ENCODE data around the gene SUGCT. TPM values are rescaled to one million over a fixed set of nuclear protein-coding genes. Genes with fewer than 3 reads are reported as not detected.

Gene SUGCT
- total RNA-seq, 2 experiments from 2014 or later = 0.81 to 1.2 TPM

GRCh38 chr7:40535678-40536077 is 400.9 kb downstream of the SUGCT start:
- H3K4me3 Mint-ChIP-seq = no peak overlapping the region
- CTCF ChIA-PET = no interaction called here
- DNase-seq = no peak
- H3K36me3 Mint-ChIP-seq (ENCODE audit: low read depth) = no peaks in the 10 kb centered on the region
- no peaks in the 10 kb centered on the region for H3K4me1 Mint-ChIP-seq (ENCODE audit: low read depth)
- H3K27ac Mint-ChIP-seq = no peak overlapping the region
- intact Hi-C loops (cut with micrococcal nuclease) = no loop called here
- no peaks in the 10 kb centered on the region for H3K9me3 Mint-ChIP-seq
- H3K27me3 Mint-ChIP-seq (ENCODE audit: low read depth) = no peaks in the 10 kb centered on the region

- CTCF ChIA-PET = no interaction called here
- no peak overlapping the region for H3K4me3 Mint-ChIP-seq
- no peaks in the 10 kb centered on the region for H3K9me3 Mint-ChIP-seq
- no peaks in the 10 kb centered on the region for H3K27me3 Mint-ChIP-seq (ENCODE audit: low read depth)
- no peaks in the 10 kb centered on the region for H3K36me3 Mint-ChIP-seq (ENCODE audit: low read depth)
- H3K4me1 Mint-ChIP-seq (ENCODE audit: low read depth) = no peaks in the 10 kb centered on the region
- no peak for DNase-seq
- H3K27ac Mint-ChIP-seq = no peak overlapping the region
- intact Hi-C loops (cut with micrococcal nuclease) = no loop called here
These were observed 401.6 kb downstream of the SUGCT start for GRCh38 chr7:40536421-40536820.

GRCh38 chr7:40538281-40538680 is 403.5 kb downstream of the SUGCT start:
- H3K9me3 Mint-ChIP-seq = no peaks in the 10 kb centered on the region
- no peaks in the 10 kb centered on the region for H3K27me3 Mint-ChIP-seq (ENCODE audit: low read depth)
- no peak for DNase-seq
- no peak overlapping the region for H3K4me3 Mint-ChIP-seq
- intact Hi-C loops (cut with micrococcal nuclease) = no loop called here
- CTCF ChIA-PET = no interaction called here
- no peaks in the 10 kb centered on the region for H3K4me1 Mint-ChIP-seq (ENCODE audit: low read depth)
- no peak overlapping the region for H3K27ac Mint-ChIP-seq
- H3K36me3 Mint-ChIP-seq (ENCODE audit: low read depth) = no peaks in the 10 kb centered on the region

- no peaks in the 10 kb centered on the region for H3K4me1 Mint-ChIP-seq (ENCODE audit: low read depth)
- no peak overlapping the region for H3K27ac Mint-ChIP-seq
- no peaks in the 10 kb centered on the region for H3K36me3 Mint-ChIP-seq (ENCODE audit: low read depth)
- DNase-seq = no peak
- CTCF ChIA-PET = no interaction called here
- no peaks in the 10 kb centered on the region for H3K27me3 Mint-ChIP-seq (ENCODE audit: low read depth)
- H3K4me3 Mint-ChIP-seq = no peak overlapping the region
- no peaks in the 10 kb centered on the region for H3K9me3 Mint-ChIP-seq
- intact Hi-C loops (cut with micrococcal nuclease) = no loop called here
These were observed 406.5 kb downstream of the SUGCT start for GRCh38 chr7:40541336-40541735.

- CTCF ChIA-PET = no interaction called here
- Mint-ChIP-seq H3K36me3 (ENCODE audit: low read depth) (no peaks in the 10 kb centered on the region), H3K27me3 (ENCODE audit: low read depth) (no peaks in the 10 kb centered on the region), H3K27ac (no peak overlapping the region), H3K9me3 (no peaks in the 10 kb centered on the region), H3K4me1 (ENCODE audit: low read depth) (no peaks in the 10 kb centered on the region), H3K4me3 (no peak overlapping the region)
- intact Hi-C loops (cut with micrococcal nuclease) = no loop called here
- DNase-seq = no peak
These were observed 408.4 kb downstream of the SUGCT start for GRCh38 chr7:40542982-40543741.

- intact Hi-C loops (cut with micrococcal nuclease) = no loop called here
- no peaks in the 10 kb centered on the region for H3K9me3 Mint-ChIP-seq
- DNase-seq = no peak
- no peak overlapping the region for H3K27ac Mint-ChIP-seq
- H3K4me3 Mint-ChIP-seq = no peak overlapping the region
- H3K36me3 Mint-ChIP-seq (ENCODE audit: low read depth) = no peaks in the 10 kb centered on the region
- H3K27me3 Mint-ChIP-seq (ENCODE audit: low read depth) = no peaks in the 10 kb centered on the region
- no peaks in the 10 kb centered on the region for H3K4me1 Mint-ChIP-seq (ENCODE audit: low read depth)
- CTCF ChIA-PET = interaction anchor here (1.0 kb wide), 1 partner anchor 314 kb away, joined by 3 read pairs; no protein-coding TSS in a partner anchor
These were observed 409.5 kb downstream of the SUGCT start for GRCh38 chr7:40544221-40544723.

- DNase-seq = no peak
- intact Hi-C loops (cut with micrococcal nuclease) = no loop called here
- H3K27me3 Mint-ChIP-seq (ENCODE audit: low read depth) = no peaks in the 10 kb centered on the region
- H3K4me3 Mint-ChIP-seq = no peak overlapping the region
- H3K9me3 Mint-ChIP-seq = no peaks in the 10 kb centered on the region
- H3K27ac Mint-ChIP-seq = no peak overlapping the region
- no peaks in the 10 kb centered on the region for H3K36me3 Mint-ChIP-seq (ENCODE audit: low read depth)
- H3K4me1 Mint-ChIP-seq (ENCODE audit: low read depth) = no peaks in the 10 kb centered on the region
- CTCF ChIA-PET = interaction anchor here (1.0 kb wide), 1 partner anchor 313 kb away, joined by 3 read pairs; no protein-coding TSS in a partner anchor
These were observed 410.1 kb downstream of the SUGCT start for GRCh38 chr7:40544871-40545303.

GRCh38 chr7:40545739-40546138 is 410.9 kb downstream of the SUGCT start:
- CTCF ChIA-PET = no interaction called here
- no peaks in the 10 kb centered on the region for H3K9me3 Mint-ChIP-seq
- no peak for DNase-seq

GRCh38 chr7:40546616-40547501 is 412.1 kb downstream of the SUGCT start:
- Mint-ChIP-seq H3K4me3 (no peak overlapping the region), H3K36me3 (ENCODE audit: low read depth) (no peaks in the 10 kb centered on the region), H3K4me1 (ENCODE audit: low read depth) (peaks cover 3% of the 10 kb centered on the region), H3K9me3 (no peaks in the 10 kb centered on the region), H3K27me3 (ENCODE audit: low read depth) (no peaks in the 10 kb centered on the region), H3K27ac (no peak overlapping the region)
- intact Hi-C loops (cut with micrococcal nuclease) = no loop called here
- no peak for DNase-seq
- CTCF ChIA-PET = interaction anchor here (1.0 kb wide), 1 partner anchor 23 kb away, joined by 4 read pairs; no protein-coding TSS in a partner anchor

More at GRCh38 chr7:40545739-40546138, 410.9 kb downstream of the SUGCT start:
- Mint-ChIP-seq H3K27ac (no peak overlapping the region), H3K36me3 (ENCODE audit: low read depth) (no peaks in the 10 kb centered on the region), H3K4me3 (no peak overlapping the region), H3K27me3 (ENCODE audit: low read depth) (no peaks in the 10 kb centered on the region), H3K4me1 (ENCODE audit: low read depth) (no peaks in the 10 kb centered on the region)
- intact Hi-C loops (cut with micrococcal nuclease) = no loop called here

- no peaks in the 10 kb centered on the region for H3K36me3 Mint-ChIP-seq (ENCODE audit: low read depth)
- H3K9me3 Mint-ChIP-seq = no peaks in the 10 kb centered on the region
These were observed 414.7 kb downstream of the SUGCT start for GRCh38 chr7:40549372-40550039.

GRCh38 chr7:40551685-40552576 is 417.1 kb downstream of the SUGCT start:
- H3K27me3 Mint-ChIP-seq (ENCODE audit: low read depth) = no peaks in the 10 kb centered on the region
- intact Hi-C loops (cut with micrococcal nuclease) = no loop called here
- CTCF ChIA-PET = no interaction called here

More at GRCh38 chr7:40549372-40550039, 414.7 kb downstream of the SUGCT start:
- intact Hi-C loops (cut with micrococcal nuclease) = no loop called here
- CTCF ChIA-PET = no interaction called here
- Mint-ChIP-seq H3K4me1 (ENCODE audit: low read depth) (peaks cover 5% of the 10 kb centered on the region), H3K27ac (no peak overlapping the region), H3K27me3 (ENCODE audit: low read depth) (no peaks in the 10 kb centered on the region), H3K4me3 (no peak overlapping the region)
- DNase-seq = no peak

More at GRCh38 chr7:40551685-40552576, 417.1 kb downstream of the SUGCT start:
- peak; percentile 11 for DNase-seq
- H3K9me3 Mint-ChIP-seq = no peaks in the 10 kb centered on the region
- H3K4me3 Mint-ChIP-seq = no peak overlapping the region
- H3K27ac Mint-ChIP-seq = no peak overlapping the region
- peaks cover 5% of the 10 kb centered on the region for H3K4me1 Mint-ChIP-seq (ENCODE audit: low read depth)
- H3K36me3 Mint-ChIP-seq (ENCODE audit: low read depth) = no peaks in the 10 kb centered on the region

Measured in activated naive CD4-positive, alpha-beta T cell treated with anti-CD3 and anti-CD28 coated beads for 36 hours (primary cell).